ENCODE measurements around the gene SLC22A7. TPM values are rescaled to one million over a fixed set of nuclear protein-coding genes. Genes with fewer than 3 reads are reported as not detected.

Gene SLC22A7
- total RNA-seq, 1 experiment from 2014 or later: not detected

GRCh38 chr6:43282636-43283513, 15.2 kb upstream of the SLC22A7 start:
- no peak for DNase-seq (ENCODE audit: low spot score)

GRCh38 chr6:43283514-43283901, 14.6 kb upstream of the SLC22A7 start:
- DNase-seq (ENCODE audit: low spot score): no peak

- DNase-seq (ENCODE audit: low spot score): no peak
Observed at GRCh38 chr6:43283905-43284304, 14.2 kb upstream of the SLC22A7 start.

GRCh38 chr6:43284991-43285781, 12.9 kb upstream of the SLC22A7 start:
- no peak for DNase-seq (ENCODE audit: low spot score)

- DNase-seq (ENCODE audit: low spot score): no peak
Observed at GRCh38 chr6:43285832-43286231, 12.2 kb upstream of the SLC22A7 start.

GRCh38 chr6:43286456-43286979, 11.5 kb upstream of the SLC22A7 start:
- DNase-seq (ENCODE audit: low spot score): no peak

GRCh38 chr6:43286980-43287716, 10.9 kb upstream of the SLC22A7 start:
- DNase-seq (ENCODE audit: low spot score): no peak

- DNase-seq (ENCODE audit: low spot score): no peak
Observed at GRCh38 chr6:43287717-43288679, 10.1 kb upstream of the SLC22A7 start.

- DNase-seq (ENCODE audit: low spot score): no peak
Observed at GRCh38 chr6:43290339-43290904, 7.6 kb upstream of the SLC22A7 start.

GRCh38 chr6:43290905-43291355, 7.1 kb upstream of the SLC22A7 start:
- no peak for DNase-seq (ENCODE audit: low spot score)

- no peak for DNase-seq (ENCODE audit: low spot score)
Observed at GRCh38 chr6:43291708-43292107, 6.4 kb upstream of the SLC22A7 start.

GRCh38 chr6:43292341-43292740, 5.7 kb upstream of the SLC22A7 start:
- no peak for DNase-seq (ENCODE audit: low spot score)

- no peak for DNase-seq (ENCODE audit: low spot score)
Observed at GRCh38 chr6:43292763-43293318, 5.2 kb upstream of the SLC22A7 start.

- DNase-seq (ENCODE audit: low spot score): no peak
Observed at GRCh38 chr6:43293698-43294097, 4.4 kb upstream of the SLC22A7 start.

- DNase-seq (ENCODE audit: low spot score): no peak
Observed at GRCh38 chr6:43294536-43294935, 3.5 kb upstream of the SLC22A7 start.

- DNase-seq (ENCODE audit: low spot score): no peak
Observed at GRCh38 chr6:43295456-43295855, 2.6 kb upstream of the SLC22A7 start.

- no peak for DNase-seq (ENCODE audit: low spot score)
Observed at GRCh38 chr6:43296780-43297497, 1.1 kb upstream of the SLC22A7 start.

- no peak for DNase-seq (ENCODE audit: low spot score)
Observed at GRCh38 chr6:43298565-43299337, 691 bp downstream of the SLC22A7 start.
